AG04449 (cell line): ENCODE data around the gene TSC1.
A peak's percentile ranks its signal among the peaks of the same experiment; 100 is the strongest.
"Not testable (repeated sequence)": the region's sequence is repeated elsewhere in the genome, so short reads cannot be mapped to it uniquely, and the experiment has no call there.

Experiments
- CTCF ChIA-PET: fragments of 350-600 bp; formaldehyde crosslinking; extraction: SDS; loops from one replicate; lab custom pipeline; 2021; ENCODE audit warnings: antibody characterized with exemption; lab: Yijun Ruan, JAX
- POLR2A ChIA-PET: fragments of 400-600, 350-600 bp; formaldehyde crosslinking; extraction: SDS; loops from one replicate; lab custom pipeline; 2020; ENCODE audit warnings: antibody characterized with exemption, inconsistent platforms; lab: Yijun Ruan, JAX
- DNase-seq: peaks from one replicate; pipeline ENCODE4 v3.0.0-alpha.2; 2010; ENCODE audit warnings: low read depth, low spot score
- H3K4me3 ChIP-seq: 2 replicates; pipeline ENCODE4 v1.5.1; 2011; ENCODE audit warnings: low read depth, mild to moderate bottlenecking, control low read depth, low read length
- CTCF ChIP-seq: IDR thresholded peaks from one replicate; pipeline ENCODE4 v1.5.1; 2011; ENCODE audit warnings: mild to moderate bottlenecking, moderate library complexity, low read length, control low read depth, inconsistent platforms; ENCODE audit not compliant: insufficient read depth; ENCODE audit errors: missing control alignments

The TSC1 gene

GRCh38 chr9:132944294-132945185, at the start of gene TSC1:
TSS of gene TSC1 (minus strand) at chr9:132944616. CDS start at chr9:132928872, 15,744 bp downstream.
- ChIA-PET POLR2A (interaction anchor here (0.9 to 2.4 kb wide), 3 partner anchors 9 to 590 kb away, joined by 3 to 12 read pairs (median 3); partner anchors contain the start of gene SETX), CTCF (interaction anchor here (0.9 to 5.1 kb wide), 4 partner anchors 10 to 42 kb away, joined by 3 to 32 read pairs (median 6); no protein-coding TSS in a partner anchor)
- TF ChIP-seq CTCF, result no peak
- peak; percentile 76 for DNase-seq
- H3K4me3 ChIP-seq, result peak within 1 kb of the TSS; percentile 95

- ChIA-PET CTCF (interaction anchor here (1.3 kb wide), 1 partner anchor 9 kb away, joined by 3 read pairs; no protein-coding TSS in a partner anchor), POLR2A (no interaction called here)
- H3K4me3 ChIP-seq, result no peak overlapping the region
- TF ChIP-seq CTCF, result no peak
- no peak for DNase-seq
Measured at GRCh38 chr9:132993511-132993939, 49.1 kb upstream of the TSC1 start.

DNA sequence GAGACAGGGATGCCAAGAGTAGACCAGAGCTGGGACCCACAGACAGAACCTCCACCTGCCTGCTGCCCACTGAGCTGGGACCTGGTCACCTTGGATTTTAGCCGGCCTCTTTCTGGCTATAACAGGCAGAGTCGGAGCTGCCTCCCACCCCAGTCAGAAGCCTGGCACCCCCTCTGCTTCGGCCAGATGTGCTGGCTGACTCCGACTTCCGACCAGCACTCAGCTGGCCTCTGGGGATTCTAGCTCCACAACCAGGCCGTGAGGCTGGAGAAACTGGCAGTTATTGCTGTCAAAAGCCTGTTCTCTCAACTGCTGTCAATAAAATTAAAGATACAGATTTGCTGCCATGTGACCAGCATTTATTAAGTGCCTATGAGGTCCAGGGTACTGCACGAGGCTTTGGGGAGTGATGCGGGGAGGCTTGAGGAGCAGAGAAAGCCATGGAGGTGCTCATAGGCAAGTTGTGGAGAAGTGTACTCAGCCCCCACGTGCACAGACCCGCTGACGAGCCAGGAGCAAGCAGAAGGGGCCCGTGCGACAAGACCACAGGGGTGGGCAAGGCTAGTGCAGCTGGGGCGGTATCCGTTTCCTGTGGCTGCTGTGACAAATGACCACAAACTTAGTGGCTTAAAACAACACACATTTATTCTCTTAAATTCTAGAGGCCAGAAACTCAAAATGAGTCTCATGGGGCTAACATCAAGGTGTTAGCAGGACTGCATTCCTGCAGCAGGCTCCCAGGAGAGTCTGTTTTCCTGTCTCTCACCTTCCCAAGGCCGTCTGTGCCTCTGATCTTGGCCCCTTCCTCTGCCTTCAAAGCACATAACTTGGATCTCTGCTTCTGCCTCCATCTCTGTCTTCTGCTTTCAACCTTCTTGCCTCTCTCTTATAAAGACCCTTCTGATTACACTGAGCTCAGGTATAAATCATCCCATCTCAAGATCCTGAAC, 47.2 kb upstream of the TSC1 start:
- TF ChIP-seq CTCF, result no peak
- no peak overlapping the region for H3K4me3 ChIP-seq
- ChIA-PET POLR2A (no interaction called here), CTCF (interaction anchor here (0.7 to 2.4 kb wide), 3 partner anchors 11 to 30 kb away, joined by 3 to 8 read pairs (median 3); partner anchors contain the start of gene GFI1B)
- DNase-seq, result no peak

DNA sequence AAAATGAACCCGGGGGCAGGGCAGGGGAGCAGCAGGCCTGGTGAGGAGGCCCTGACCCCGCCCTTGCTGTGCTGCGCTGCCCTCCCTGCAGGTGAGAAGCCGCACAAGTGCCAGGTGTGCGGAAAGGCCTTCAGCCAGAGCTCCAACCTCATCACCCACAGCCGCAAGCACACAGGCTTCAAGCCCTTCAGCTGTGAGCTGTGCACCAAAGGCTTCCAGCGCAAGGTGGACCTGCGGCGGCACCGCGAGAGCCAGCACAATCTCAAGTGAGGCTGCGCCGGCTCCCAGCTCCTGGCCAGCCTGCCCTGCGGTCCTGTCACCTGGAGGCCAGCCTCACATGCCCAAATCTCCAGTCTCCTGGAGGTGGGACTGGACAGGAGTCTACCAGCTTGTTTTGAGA, 46.4 kb upstream of the TSC1 start:
- no peak overlapping the region for H3K4me3 ChIP-seq
- POLR2A ChIA-PET, result no interaction called here
- CTCF ChIA-PET, result interaction anchor here (0.7 to 2.4 kb wide), 2 partner anchors 11 to 13 kb away, joined by 3 to 8 read pairs; partner anchors contain the start of gene GFI1B

GRCh38 chr9:132989998-132990557, 45.7 kb upstream of the TSC1 start:
- CTCF ChIA-PET, result interaction anchor here (2.4 kb wide), 1 partner anchor 12 kb away, joined by 8 read pairs; the partner anchor contains the start of gene GFI1B
- POLR2A ChIA-PET, H3K4me3 ChIP-seq, DNase-seq: not testable (repeated sequence)

More for the DNA sequence above, 46.4 kb upstream of the TSC1 start:
- TF ChIP-seq CTCF, result no peak
- no peak for DNase-seq
